Central memory CD4-positive, alpha-beta T cell (primary cell): Measurements from ENCODE around the gene DHDDS.
A peak's percentile ranks its signal among the peaks of the same experiment; 100 is the strongest.
"Not testable (repeated sequence)": the region's sequence is repeated elsewhere in the genome, so short reads cannot be mapped to it uniquely, and the experiment has no call there.

Experiments used
- DNase-seq: peaks from one replicate; pipeline ENCODE4 v3.0.0; 2022

DHDDS gene

DNA sequence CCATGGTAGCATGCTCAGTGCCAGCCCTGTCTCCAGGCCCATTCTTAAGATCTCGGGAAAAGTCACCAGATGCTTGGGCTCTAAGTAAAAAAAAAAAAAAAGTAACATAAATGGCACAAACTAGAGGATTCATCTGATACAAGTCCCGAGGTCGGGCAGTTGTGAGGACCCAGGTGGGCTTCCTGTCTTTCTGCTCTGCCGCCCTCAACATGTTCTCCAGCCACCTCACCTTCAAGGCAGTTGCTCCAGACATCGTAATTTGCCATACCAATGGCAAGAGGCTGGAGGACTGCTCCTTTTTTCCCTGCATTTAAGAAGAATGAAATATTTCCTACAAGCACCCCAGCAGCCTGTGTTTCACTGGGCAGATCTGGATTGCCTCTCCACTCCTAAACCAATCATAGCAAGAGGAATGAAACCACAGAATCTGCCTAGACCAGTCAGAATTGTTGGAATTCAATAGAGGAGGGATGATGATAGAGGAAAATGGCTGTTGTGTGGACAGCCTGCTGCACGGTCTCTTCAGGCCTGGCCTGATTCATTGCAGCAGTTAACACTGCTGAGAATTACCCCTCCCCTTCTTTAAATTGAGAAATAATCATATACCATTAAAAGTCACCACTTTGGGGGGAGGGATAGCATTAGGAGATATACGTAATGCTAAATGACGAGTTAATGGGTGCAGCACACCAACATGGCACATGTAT, 45.5 kb downstream of the DHDDS start:
- no peak for DNase-seq

DNA sequence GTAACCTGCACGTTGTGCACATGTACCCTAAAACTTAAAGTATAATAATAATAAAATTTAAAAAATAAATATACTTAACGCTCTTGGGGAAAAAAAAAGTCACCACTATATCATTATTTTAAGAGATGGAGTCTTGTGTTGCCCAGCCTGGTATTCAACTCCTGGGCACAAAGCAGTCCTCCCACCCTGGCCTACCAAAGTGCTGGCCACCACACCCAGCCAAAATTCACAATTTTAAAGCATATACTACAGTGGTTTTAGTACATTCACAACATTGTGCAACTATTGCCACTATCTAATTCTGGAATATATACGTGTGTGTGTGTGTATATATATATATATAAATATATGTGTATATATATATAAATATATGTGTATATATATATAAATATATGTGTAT, 46.0 kb downstream of the DHDDS start:
- DNase-seq = no peak

DNA sequence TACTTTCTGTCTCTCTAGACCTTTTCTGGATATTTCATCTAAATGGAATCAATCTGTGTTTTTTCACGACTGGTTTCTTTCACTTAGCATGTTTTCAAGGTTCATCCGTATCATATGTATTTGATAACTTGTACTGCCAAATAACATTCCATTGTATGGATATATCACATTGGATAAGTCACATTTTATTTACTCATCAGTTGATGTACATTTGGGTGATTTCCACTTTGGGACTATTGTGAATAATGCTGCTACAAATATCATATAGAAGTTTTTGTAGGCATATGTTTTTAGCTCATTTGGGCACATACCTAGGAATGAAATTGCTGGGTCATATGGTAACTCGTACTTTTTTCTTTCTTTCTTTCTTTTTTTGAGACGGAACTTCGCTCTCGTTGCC, 46.9 kb downstream of the DHDDS start:
- DNase-seq = no peak

DNA sequence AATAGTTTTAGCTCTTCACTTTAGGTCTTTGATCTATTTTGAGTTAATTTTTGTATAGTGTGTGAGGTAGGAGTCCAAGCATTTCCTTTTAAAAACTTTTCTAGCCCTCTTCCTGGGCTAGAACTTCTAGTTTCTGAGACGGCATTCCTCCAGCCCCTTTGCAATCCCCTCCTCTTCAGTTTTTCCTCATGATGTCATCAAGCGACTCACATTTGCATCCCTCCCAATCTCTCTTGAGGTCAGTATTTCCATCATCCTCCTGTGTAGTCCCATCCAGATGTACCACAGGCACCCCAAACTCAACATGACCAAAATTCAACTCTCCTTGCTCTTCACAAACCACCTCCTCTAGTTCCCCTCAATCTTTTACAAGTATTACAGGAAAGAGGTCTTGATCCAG, 50.8 kb downstream of the DHDDS start:
- DNase-seq = no peak

DNA sequence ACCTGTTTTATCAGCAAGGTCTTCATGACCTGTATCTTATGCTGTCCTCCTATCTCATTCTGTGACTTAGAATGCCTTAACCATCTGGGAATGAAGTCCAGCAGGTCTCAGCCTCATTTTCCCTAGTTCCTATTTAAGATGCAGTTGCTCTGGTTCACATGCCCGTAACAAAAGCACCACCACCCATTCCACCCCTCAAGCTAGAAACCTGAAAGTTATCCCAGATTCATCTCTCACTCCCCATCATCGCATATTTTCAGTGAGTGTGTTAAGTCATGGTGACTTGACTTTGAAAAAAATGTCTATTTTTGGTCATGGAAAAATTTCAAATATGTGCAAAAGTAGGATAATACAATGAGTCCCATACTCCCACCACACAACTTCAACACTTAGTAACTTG, 51.9 kb downstream of the DHDDS start:
- no peak for DNase-seq

DNA sequence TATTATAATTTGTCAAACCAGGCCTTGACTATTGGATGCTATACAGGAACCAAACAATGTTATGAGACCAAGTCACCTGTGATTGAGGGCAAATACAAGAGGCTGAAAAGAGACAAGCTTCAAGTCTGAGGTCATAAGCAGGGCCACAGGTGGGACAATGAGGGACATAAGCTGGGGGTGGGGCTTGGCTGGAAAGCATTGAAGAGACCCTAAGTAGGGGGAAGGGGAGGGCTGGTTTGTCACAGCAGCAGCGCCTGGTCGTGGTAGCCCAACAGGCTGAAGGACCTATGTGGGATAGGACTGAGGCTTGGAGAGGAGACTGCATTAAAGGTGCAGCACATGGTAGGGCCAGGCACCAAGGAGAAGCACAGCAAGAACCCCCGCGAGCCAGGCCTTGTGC, 58.0 kb downstream of the DHDDS start:
- no peak for DNase-seq

DNA sequence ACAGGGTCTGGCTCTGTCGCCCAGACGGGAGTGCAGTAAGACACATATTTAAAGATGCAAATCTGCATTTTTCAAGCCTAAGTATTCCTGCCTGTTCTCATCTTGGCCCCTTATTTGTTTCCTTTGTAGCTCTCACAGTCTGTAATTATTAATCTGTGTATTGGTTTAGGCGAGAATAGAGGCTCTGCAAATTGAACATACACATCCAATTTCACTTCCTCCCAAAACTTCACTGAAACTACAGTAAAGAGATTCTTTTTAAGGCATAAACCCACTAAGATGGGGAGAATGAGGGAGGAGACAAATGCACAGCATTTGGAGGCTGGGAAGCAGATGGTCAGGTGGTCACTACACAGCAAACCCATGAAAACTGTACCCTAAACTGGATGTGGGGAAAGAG, 61.1 kb downstream of the DHDDS start:
- DNase-seq = no peak

DNA sequence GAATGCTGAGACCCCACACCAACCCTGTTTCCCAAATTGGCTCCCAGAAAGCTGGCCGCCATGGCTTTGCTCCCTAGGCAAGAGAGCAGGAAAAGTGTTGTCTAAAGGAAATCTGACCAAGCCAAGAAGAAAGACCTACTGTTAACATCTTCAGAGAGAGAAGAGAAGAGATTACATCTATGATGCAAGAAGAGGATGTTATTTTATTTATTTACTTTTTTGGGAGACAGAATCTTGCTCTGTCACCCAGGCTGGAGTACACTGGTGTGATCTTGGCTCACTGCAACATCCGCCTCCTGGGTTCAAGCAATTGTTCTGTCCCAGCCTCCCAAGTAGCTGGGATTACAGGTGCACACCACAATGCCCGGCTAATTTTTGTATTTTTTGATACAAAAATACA, 61.8 kb downstream of the DHDDS start:
- no peak for DNase-seq

DNA sequence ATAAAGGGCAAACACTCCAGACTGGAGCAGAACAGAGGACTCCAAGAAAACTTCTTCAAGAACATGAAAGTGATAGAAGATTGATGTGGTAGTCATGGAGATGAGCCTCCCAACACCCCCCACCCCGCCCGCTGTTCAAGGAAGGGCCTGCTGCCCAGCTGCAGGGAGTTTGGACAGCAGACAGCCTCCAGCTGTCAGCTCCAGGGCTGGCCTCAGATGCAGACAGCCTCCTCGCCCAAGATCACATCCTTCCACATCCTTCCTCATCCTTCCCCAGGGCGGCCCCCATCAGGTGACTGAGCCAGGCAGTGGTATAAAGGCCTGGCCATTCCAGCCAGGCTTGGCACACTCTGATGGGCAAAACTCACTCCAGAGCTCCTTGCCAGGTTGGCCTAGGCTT, 64.7 kb downstream of the DHDDS start:
- DNase-seq = no peak

DNA sequence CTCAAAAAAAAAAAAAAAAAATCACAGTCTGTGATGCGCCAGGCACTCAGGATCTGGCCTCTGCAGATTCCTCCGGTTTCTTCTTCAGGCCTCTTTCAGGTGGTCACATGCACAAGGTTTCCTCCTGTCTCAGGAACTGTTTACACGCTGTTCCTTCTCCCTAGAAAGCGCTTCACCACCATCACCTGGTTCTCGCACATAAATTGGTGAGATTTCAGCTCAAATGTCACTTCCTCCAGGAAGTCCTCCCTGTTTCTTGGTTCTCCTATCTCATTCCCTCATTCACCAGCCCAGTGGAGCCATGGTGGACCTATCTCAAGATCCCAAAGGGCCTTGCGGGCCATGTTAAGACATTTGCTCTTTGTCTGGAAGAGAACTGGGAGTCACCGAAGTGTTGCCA, 66.8 kb downstream of the DHDDS start:
- no peak for DNase-seq

DNA sequence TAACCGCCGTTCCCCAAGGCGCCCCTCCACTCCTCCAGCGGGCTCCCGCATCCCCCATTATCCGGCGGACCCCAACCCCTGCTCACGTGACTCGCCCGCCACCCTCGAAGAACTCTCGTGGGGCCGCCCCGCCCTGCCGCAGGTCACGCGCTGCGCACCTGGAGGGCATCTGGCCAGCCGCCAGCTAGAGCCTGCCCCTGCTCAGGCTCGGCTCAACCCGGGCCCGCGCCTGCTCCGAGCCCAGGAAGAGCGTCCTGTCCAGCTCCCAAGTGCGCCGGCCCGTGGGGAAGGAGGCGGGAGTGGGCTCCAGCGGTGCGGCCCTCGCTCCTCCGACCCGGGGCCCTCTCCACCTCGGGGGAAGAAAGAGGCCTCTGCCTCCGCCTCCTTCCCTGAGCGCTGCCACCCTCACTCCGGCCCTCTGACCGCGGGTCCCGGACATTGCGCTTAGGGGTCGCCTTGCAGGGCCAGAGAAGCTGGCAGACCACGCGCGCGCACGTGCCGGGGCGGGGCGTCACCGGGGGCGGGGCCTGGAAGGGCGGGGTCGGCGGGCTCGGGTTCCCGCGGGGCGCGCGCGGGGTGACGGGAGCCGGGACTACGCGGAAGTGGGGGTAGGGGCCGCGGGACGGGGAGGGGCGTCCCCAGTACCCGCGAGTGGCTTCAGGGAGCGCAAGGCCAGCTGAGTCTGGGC, 68.5 kb downstream of the DHDDS start:
- DNase-seq = peak; percentile 80

DNA sequence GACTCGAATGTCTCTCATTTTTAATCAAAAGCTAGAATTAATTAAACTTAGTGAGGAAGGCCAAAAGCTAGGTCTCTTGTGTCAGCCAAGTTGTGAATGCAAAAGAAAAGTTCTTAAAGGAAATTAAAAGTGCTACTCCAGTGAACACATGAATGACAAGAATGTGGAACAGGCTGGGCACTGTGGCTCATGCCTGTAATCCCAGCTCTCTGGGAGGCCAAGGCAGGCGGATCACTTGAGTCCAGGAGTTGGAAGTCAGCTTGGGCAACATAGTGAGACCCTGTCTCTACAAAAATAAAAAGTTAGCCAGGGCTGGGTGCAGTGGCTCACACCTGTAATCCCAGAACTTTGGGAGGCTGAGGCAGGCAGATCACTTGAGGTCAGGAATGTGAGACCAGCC, 78.6 kb downstream of the DHDDS start:
- not testable (repeated sequence) for DNase-seq

DNA sequence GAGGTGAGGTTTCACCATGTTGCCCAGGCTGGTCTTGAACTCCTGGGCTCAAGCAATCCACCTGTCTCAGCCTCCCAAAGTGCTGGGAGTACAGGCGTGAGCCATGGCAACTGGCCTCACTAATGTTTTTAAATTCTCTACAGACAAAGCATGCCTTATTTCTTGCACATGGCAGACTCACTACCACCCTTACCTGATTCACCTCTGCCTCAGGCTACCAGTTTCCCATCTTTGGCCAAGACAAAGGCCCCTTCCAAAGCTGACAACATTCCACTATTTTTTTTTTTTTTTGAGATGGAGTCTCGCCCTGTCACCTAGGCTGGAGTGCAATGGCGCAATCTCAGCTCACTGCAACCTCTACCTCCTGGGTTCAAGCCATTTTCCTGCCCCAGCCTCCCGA, 83.7 kb downstream of the DHDDS start:
- not testable (repeated sequence) for DNase-seq

DNA sequence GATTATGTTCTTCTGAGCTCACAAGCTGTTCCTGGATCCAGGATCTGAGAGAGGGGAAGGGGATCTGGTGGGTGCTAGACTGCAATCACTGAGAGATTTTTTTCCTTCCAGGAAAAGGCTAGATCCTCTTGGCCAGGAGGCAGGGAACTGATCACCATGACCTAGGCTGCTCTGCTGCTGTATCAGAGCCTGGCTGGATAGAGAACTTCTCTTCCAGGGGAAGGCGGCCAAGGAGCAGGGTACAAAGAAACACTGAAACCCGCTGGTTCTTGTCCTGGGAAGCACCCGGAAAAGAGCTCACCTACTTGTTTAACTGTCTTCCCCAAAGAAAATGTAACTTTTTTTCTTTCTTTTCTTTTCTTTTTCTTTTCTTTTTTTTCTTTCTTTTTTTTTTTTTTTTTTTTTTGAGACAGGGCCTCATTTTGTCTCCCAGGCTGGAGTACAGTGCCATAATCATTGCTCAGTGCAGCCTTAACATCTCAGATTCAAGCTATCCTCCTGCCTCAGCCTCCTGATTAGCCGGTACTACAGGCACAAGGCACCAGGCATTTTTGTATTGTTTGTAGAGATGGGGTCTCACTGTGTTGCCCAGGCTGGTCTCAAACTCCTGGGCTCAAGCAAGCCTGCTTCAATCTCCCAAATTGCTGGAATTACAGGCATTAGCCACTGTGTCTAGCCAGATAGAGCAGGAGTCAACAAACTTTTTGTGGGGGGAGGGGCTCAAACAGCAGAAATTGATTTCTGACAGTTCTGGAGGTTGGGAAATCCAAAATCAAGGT, 85.1 kb downstream of the DHDDS start:
- no peak for DNase-seq

DNA sequence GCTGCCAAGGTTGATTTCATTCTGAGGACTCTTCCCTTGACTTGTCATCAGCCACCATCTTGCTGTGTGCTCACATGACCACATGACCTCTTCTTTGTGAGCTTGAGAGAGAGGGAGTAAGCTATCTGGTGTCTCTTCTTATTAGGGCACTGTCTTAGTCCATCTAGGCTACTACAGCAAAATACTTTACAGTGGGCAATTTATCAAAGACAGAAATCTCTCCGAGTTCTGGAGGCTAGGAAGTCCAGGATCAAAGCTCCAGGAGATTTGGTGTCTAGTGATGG, 85.6 kb downstream of the DHDDS start:
- DNase-seq = no peak

DNA sequence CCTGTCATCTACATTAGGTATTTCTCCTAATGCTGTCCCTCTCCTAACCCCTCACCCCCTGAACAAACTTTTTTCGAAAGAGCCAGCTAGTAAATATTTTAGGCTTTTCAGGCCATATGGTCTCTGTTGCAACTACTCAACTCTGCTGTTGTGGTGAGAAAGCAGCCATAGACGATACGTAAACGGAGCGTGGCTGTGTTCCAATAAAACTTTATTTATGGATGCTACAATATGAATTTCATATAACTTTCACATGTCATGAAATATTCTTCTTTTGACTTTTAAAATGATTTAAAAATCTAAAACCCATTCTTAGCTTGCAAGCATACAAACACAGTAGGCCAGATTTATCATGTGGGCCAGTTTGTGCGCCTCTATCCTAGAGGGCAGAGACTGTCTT, 86.2 kb downstream of the DHDDS start:
- no peak for DNase-seq

DNA sequence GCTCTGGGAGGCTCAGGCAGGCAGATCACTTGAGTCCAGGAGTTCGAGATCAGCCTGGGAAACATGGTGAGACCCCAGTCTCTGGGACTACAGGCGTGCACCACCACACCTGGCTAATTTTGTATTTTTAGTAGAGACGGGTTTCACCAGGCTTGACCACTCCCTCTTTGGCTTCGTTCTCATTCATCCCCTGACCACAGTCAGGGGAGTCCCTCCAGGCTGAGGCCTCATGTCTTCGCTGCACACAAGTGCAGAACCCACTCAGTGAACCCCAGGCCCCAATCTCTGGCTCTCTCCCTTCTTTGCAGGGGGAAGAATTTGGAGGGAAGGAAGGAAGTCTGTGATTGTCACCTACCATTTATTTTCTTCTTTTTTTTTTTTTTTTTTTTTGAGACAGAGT, 88.2 kb downstream of the DHDDS start:
- DNase-seq = no peak
